SHP77 treated with DMSO at 0.1 percent for 48 hours (cell line): ENCODE results near the gene SLC19A1.

ENCODE experiments used
- DNase-seq: peaks from one replicate; lab custom pipeline; 2025; lab: John Stamatoyannopoulos, UW

Gene SLC19A1

GRCh38 chr21:45517249-45518065 is 24.8 kb downstream of the SLC19A1 start:
- no peak for DNase-seq

GRCh38 chr21:45516671-45517151 is 25.5 kb downstream of the SLC19A1 start:
- no peak for DNase-seq

- DNase-seq, result no peak
Measured at GRCh38 chr21:45516071-45516670, 26.1 kb downstream of the SLC19A1 start.

GRCh38 chr21:45515241-45516061 is 26.8 kb downstream of the SLC19A1 start:
- no peak for DNase-seq

GRCh38 chr21:45514311-45515021 is 27.8 kb downstream of the SLC19A1 start:
- DNase-seq, result no peak

GRCh38 chr21:45513741-45514310 is 28.4 kb downstream of the SLC19A1 start:
- no peak for DNase-seq

GRCh38 chr21:45513003-45513717 is 29.1 kb downstream of the SLC19A1 start:
- no peak for DNase-seq

GRCh38 chr21:45512626-45513002 is 29.6 kb downstream of the SLC19A1 start:
- DNase-seq, result no peak

- no peak for DNase-seq
Measured at GRCh38 chr21:45511661-45512431, 30.4 kb downstream of the SLC19A1 start.

GRCh38 chr21:45511007-45511406 is 31.2 kb downstream of the SLC19A1 start:
- no peak for DNase-seq

GRCh38 chr21:45510466-45510955 is 31.7 kb downstream of the SLC19A1 start:
- DNase-seq, result no peak

GRCh38 chr21:45509566-45510465 is 32.4 kb downstream of the SLC19A1 start:
- DNase-seq, result no peak

GRCh38 chr21:45508607-45509565 is 33.4 kb downstream of the SLC19A1 start:
- DNase-seq, result no peak

- no peak for DNase-seq
Measured at GRCh38 chr21:45507888-45508508, 34.2 kb downstream of the SLC19A1 start.

GRCh38 chr21:45507523-45507875 is 34.7 kb downstream of the SLC19A1 start:
- no peak for DNase-seq

- DNase-seq, result no peak
Measured at GRCh38 chr21:45506836-45507522, 35.3 kb downstream of the SLC19A1 start.
